Frontal cortex (tissue), 1 donor: ENCODE measurements around the gene ELK1. TPM values are rescaled to one million over a fixed set of nuclear protein-coding genes. Genes with fewer than 3 reads are reported as not detected.

Experiments
- small RNA-seq: library from RNA; depleted of rRNA; stranded (forward); fragments of <200 nt; gene quantifications from one replicate; pipeline ENCODE3, GENCODE V24; 2014
- total RNA-seq: library from RNA; depleted of rRNA; stranded (reverse); fragments of >200 nt; gene quantifications from one replicate; pipeline ENCODE4 v1.2.3, GENCODE V29; 2014

ELK1 gene
- total RNA-seq, 1 donor from 2014 or later: 17.5 TPM

Small RNAs within 50 kb of the gene (small RNA-seq; reads per million reads assigned to genes)
- gene MIR4769: not detected

Other genes with a start within 250 kb of the ELK1 start
- 12.2 TPM for gene ZNF41, start 167.3 kb downstream of the ELK1 start, total RNA-seq
- 4.5 TPM for gene ARAF, start 89.4 kb downstream of the ELK1 start, total RNA-seq
- gene TIMP1, start 68.1 kb downstream of the ELK1 start, total RNA-seq: 2.9 TPM
- 14.7 TPM for gene SYN1, start 30.7 kb downstream of the ELK1 start, total RNA-seq
- gene CFP, start 20.6 kb downstream of the ELK1 start, total RNA-seq: 0.82 TPM
- gene UXT, start 8.6 kb upstream of the ELK1 start, total RNA-seq: 86.0 TPM
- 13.9 TPM for gene ZNF81, start 186.3 kb upstream of the ELK1 start, total RNA-seq